Measurements from ENCODE around the gene MME. TPM values are rescaled to one million over a fixed set of nuclear protein-coding genes. Genes with fewer than 3 reads are reported as not detected.
"Not testable (repeated sequence)": the region's sequence is repeated elsewhere in the genome, so short reads cannot be mapped to it uniquely, and the experiment has no call there.

Gene MME
- total RNA-seq, 1 experiment from 2014 or later: not detected

GRCh38 chr3:155083313-155083905 lies 3.3 kb downstream of the MME start:
- DNase-seq (ENCODE audit: extremely low read depth, low read depth): no peak

GRCh38 chr3:155084567-155084966 lies 4.4 kb downstream of the MME start:
- no peak for DNase-seq (ENCODE audit: extremely low read depth, low read depth)

- no peak for DNase-seq (ENCODE audit: extremely low read depth, low read depth)
Measured at GRCh38 chr3:155086051-155086450, 5.9 kb downstream of the MME start.

- no peak for DNase-seq (ENCODE audit: extremely low read depth, low read depth)
Measured at GRCh38 chr3:155088706-155089345, 8.7 kb downstream of the MME start.

GRCh38 chr3:155089495-155089894 lies 9.4 kb downstream of the MME start:
- DNase-seq (ENCODE audit: extremely low read depth, low read depth): no peak

GRCh38 chr3:155093261-155093660 lies 13.1 kb downstream of the MME start:
- no peak for DNase-seq (ENCODE audit: extremely low read depth, low read depth)

GRCh38 chr3:155096303-155097008 lies 16.3 kb downstream of the MME start:
- DNase-seq (ENCODE audit: extremely low read depth, low read depth): no peak

DNA sequence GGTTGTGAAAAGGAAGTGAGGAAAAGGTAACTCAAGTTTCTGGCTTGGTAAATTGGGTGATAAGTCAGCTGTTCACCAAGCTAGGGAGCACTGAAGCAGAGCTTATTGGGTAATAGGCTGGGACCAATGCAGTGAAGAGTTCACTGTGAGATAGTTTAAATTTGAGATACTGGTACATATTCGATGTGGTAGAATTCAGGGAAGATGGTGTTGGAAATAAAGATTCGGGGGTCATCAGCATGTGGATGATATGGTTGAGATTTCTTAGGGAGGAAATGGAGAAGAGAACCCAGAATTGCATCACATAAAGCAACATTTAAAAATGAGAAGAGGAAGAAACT lies 16.9 kb downstream of the MME start:
- no peak for DNase-seq (ENCODE audit: extremely low read depth, low read depth)

DNA sequence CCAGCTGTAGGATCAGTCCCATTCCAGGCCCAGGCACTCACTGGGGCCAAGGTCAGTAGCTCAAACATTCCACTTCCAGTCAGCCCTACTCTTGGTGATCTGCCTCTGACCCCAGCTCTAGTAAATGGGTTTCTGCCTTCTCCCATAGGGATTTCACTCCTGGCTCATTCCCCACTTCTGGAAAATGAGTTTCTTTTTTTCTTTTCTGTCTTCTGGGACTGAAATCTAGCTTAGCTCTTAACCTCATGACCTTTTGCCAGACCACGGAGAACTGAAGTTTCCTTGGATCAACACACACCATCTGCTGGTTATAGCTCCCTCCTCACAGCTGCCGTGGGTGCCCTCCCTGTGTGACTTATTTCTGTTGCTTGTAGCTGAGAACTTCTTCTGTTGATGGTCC lies 21.3 kb downstream of the MME start:
- no peak for DNase-seq (ENCODE audit: extremely low read depth, low read depth)

- no peak for DNase-seq (ENCODE audit: extremely low read depth, low read depth)
Measured at GRCh38 chr3:155102329-155102728, 22.2 kb downstream of the MME start.

DNA sequence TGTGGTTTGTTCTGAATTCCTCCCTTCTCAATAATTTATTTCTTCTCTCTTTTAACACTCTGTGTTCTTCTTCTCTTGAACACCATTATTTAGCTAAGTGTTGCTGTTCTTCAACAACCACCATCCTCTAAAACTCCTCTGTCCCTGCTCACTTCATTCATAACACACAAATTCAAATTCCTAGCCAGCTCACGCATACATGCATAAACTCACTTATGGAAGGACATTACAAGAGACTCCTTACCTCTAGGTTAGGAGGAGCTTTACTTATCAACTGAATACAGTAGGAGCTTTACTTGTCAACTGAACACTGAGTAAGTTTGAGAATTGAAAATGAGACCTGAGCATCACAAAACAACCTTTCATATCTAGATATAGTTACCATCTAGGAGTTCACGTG lies 23.6 kb downstream of the MME start:
- no peak for DNase-seq (ENCODE audit: extremely low read depth, low read depth)

DNA sequence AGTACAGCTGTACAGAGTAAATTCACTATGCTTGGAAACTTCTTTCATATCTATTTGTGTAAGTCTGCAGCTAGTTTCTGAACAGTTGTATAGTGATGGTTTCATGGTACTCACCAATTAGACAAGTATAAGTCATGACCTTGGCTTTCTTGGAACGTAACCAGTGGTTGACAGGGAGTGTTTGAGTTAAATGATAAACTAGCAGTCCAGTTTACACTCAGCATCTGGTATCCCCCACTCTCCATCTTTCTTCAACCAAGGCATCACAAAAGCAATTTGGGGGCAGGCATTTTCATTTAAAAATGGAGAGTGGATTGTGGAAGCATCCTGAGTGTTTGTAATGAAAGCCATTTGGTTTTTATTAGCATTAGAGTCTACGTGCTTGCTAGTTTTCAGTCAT lies 26.0 kb downstream of the MME start:
- DNase-seq (ENCODE audit: extremely low read depth, low read depth): no peak

GRCh38 chr3:155110022-155110421 lies 29.9 kb downstream of the MME start:
- DNase-seq (ENCODE audit: extremely low read depth, low read depth): no peak

- DNase-seq (ENCODE audit: extremely low read depth, low read depth): no peak
Measured at GRCh38 chr3:155110996-155111901, 31.1 kb downstream of the MME start.

- DNase-seq (ENCODE audit: extremely low read depth, low read depth): no peak
Measured at GRCh38 chr3:155111971-155112370, 31.9 kb downstream of the MME start.

- no peak for DNase-seq (ENCODE audit: extremely low read depth, low read depth)
Measured at GRCh38 chr3:155112661-155113389, 32.7 kb downstream of the MME start.

DNA sequence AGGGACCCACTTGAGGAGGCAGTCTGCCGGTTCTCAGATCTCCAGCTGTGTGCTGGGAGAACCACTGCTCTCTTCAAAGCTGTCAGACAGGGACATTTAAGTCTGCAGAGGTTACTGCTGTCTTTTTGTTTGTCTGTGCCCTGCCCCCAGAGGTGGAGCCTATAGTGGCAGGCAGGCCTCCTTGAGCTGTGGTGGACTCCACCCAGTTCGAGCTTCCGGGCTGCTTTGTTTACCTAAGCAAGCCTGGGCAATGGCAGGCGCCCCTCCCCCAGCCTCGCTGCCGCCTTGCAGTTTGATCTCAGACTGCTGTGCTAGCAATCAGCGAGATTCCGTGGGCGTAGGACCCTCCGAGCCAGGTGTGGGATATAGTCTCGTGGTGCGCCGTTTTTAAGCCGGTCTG lies 44.6 kb downstream of the MME start:
- not testable (repeated sequence) for DNase-seq (ENCODE audit: extremely low read depth, low read depth)

GRCh38 chr3:155129396-155129795 lies 49.3 kb downstream of the MME start:
- no peak for DNase-seq (ENCODE audit: extremely low read depth, low read depth)

GRCh38 chr3:155130001-155130400 lies 49.9 kb downstream of the MME start:
- no peak for DNase-seq (ENCODE audit: extremely low read depth, low read depth)

- no peak for DNase-seq (ENCODE audit: extremely low read depth, low read depth)
Measured at GRCh38 chr3:155131104-155131503, 51.0 kb downstream of the MME start.

GRCh38 chr3:155134311-155134710 lies 54.2 kb downstream of the MME start:
- DNase-seq (ENCODE audit: extremely low read depth, low read depth): not testable (repeated sequence)
